ENCODE data around the gene SLC12A6.
"Not testable (repeated sequence)": the region's sequence is repeated elsewhere in the genome, so short reads cannot be mapped to it uniquely, and the experiment has no call there.

Gene SLC12A6

GRCh38 chr15:34342737-34343575 is 5.4 kb upstream of the SLC12A6 start, which contains the start of the genes NOP10 and NUTM1:
TSS of gene NOP10 (minus strand) at chr15:34343136. CDS start at chr15:34343073, 63 bp downstream.
TSS of gene NUTM1 (plus strand) at chr15:34343315. CDS start at chr15:34343697, 382 bp downstream.
- Histone ChIP-seq H3K9me2 (replicated peaks; ENCODE audit: insufficient read depth, low read length) (no peaks in the 10 kb centered on the region), H3K27ac (ENCODE audit: low read depth, low read length) (peak within 1 kb of the TSS; percentile 65), H3K79me2 (ENCODE audit: insufficient read depth, low read length) (peaks cover 18% of the 10 kb centered on the region), H3K27me3 (ENCODE audit: low read length) (no peaks in the 10 kb centered on the region), H3K4me2 (ENCODE audit: low read depth, low read length, poor library complexity, severe bottlenecking) (peak within 1 kb of the TSS; percentile 52), H3K4me3 (ENCODE audit: insufficient read depth, low read length, poor library complexity, severe bottlenecking) (peak within 1 kb of the TSS; percentile 94), H3K36me3 (ENCODE audit: low read length) (no peaks in the 10 kb centered on the region), H4K20me1 (ENCODE audit: low read depth, low read length) (no peaks in the 10 kb centered on the region), H3F3A (ENCODE audit: insufficient read depth) (peaks cover 23% of the 10 kb centered on the region; the same call in 1 of the 2 replicates), H3K9ac (ENCODE audit: low read length) (peak within 1 kb of the TSS; percentile 81), H3K9me3 (ENCODE audit: insufficient read depth, low read length) (no peaks in the 10 kb centered on the region), H2AFZ (ENCODE audit: low read depth, low read length, severe bottlenecking) (peak within 1 kb of the TSS; percentile 95)
- TF ChIP-seq CTCF (IDR thresholded peaks at IDR 0.05; ENCODE audit: insufficient read depth, low read length, poor library complexity, severe bottlenecking) (peak; percentile 79), EZH2phosphoT487 (conservative IDR thresholded peaks at IDR 0.05; ENCODE audit: low read length) (no peak)

- Histone ChIP-seq H3K9ac (ENCODE audit: low read length) (peak overlapping the region; percentile 81), H3K79me2 (ENCODE audit: insufficient read depth, low read length) (peaks cover 18% of the 10 kb centered on the region), H3K4me2 (ENCODE audit: low read depth, low read length, poor library complexity, severe bottlenecking) (peak overlapping the region; percentile 52), H3F3A (ENCODE audit: insufficient read depth) (peaks cover 23% of the 10 kb centered on the region; the same call in 1 of the 2 replicates), H3K27ac (ENCODE audit: low read depth, low read length) (peak overlapping the region; percentile 65), H3K4me3 (ENCODE audit: insufficient read depth, low read length, poor library complexity, severe bottlenecking) (peak overlapping the region; percentile 94), H2AFZ (ENCODE audit: low read depth, low read length, severe bottlenecking) (peak overlapping the region; percentile 95)
- not testable (repeated sequence) for H3K9me3 ChIP-seq (ENCODE audit: insufficient read depth, low read length); H3K9me2 ChIP-seq (replicated peaks; ENCODE audit: insufficient read depth, low read length); H3K36me3 ChIP-seq (ENCODE audit: low read length); H4K20me1 ChIP-seq (ENCODE audit: low read depth, low read length); H3K27me3 ChIP-seq (ENCODE audit: low read length)
Measured at GRCh38 chr15:34342213-34342736, 4.7 kb upstream of the SLC12A6 start.

GRCh38 chr15:34341381-34342212 is 4.0 kb upstream of the SLC12A6 start:
- H3K9me3 ChIP-seq (ENCODE audit: insufficient read depth, low read length) = no peaks in the 10 kb centered on the region
- H3K9ac ChIP-seq (ENCODE audit: low read length) = peak overlapping the region; percentile 81; the same call in 1 of the 2 replicates
- H3K27ac ChIP-seq (ENCODE audit: low read depth, low read length) = no peak overlapping the region
- peaks cover 18% of the 10 kb centered on the region for H3K79me2 ChIP-seq (ENCODE audit: insufficient read depth, low read length)
- H3K36me3 ChIP-seq (ENCODE audit: low read length) = no peaks in the 10 kb centered on the region
- H3K4me3 ChIP-seq (ENCODE audit: insufficient read depth, low read length, poor library complexity, severe bottlenecking) = peak overlapping the region; percentile 94
- H3K9me2 ChIP-seq (replicated peaks; ENCODE audit: insufficient read depth, low read length) = no peaks in the 10 kb centered on the region
- peaks cover 23% of the 10 kb centered on the region; the same call in 1 of the 2 replicates for H3F3A ChIP-seq (ENCODE audit: insufficient read depth)
- no peak for TF ChIP-seq EZH2phosphoT487 (conservative IDR thresholded peaks at IDR 0.05; ENCODE audit: low read length)
- TF ChIP-seq CTCF (IDR thresholded peaks at IDR 0.05; ENCODE audit: insufficient read depth, low read length, poor library complexity, severe bottlenecking) = no peak
- no peak overlapping the region for H2AFZ ChIP-seq (ENCODE audit: low read depth, low read length, severe bottlenecking)
- no peaks in the 10 kb centered on the region for H4K20me1 ChIP-seq (ENCODE audit: low read depth, low read length)
- H3K27me3 ChIP-seq (ENCODE audit: low read length) = no peaks in the 10 kb centered on the region
- H3K4me2 ChIP-seq (ENCODE audit: low read depth, low read length, poor library complexity, severe bottlenecking) = peak overlapping the region; percentile 52
